Coronary artery (tissue), 2 donors: ENCODE results near the gene KCNJ8.
"Not testable (repeated sequence)": the region's sequence is repeated elsewhere in the genome, so short reads cannot be mapped to it uniquely, and the experiment has no call there.

Source experiments
- DNase-seq: peaks from one replicate; pipeline ENCODE4 v3.0.0-alpha.2; 2017; ENCODE audit warnings: low spot score
- H3K27ac ChIP-seq, 2 donors: fragments of 200-600 bp; sonication (generic); one replicate each; pipeline ENCODE4 v1.5.1; 2016 to 2019
- H3K4me3 ChIP-seq: fragments of 200-600 bp; sonication (generic); 2 replicates; pipeline ENCODE4 v1.5.1; 2016; ENCODE audit warnings: mild to moderate bottlenecking, moderate library complexity
- CTCF ChIP-seq: fragments of 200-600 bp; sonication (generic); IDR thresholded peaks from one replicate; pipeline ENCODE4 v1.5.1; 2019; ENCODE audit warnings: antibody characterized with exemption

Gene KCNJ8

GRCh38 chr12:21814814-21815213, 40.3 kb upstream of the KCNJ8 start:
- DNase-seq = no peak
- Histone ChIP-seq H3K27ac (no peak overlapping the region), H3K4me3 (no peak overlapping the region)
- TF ChIP-seq CTCF = no peak

GRCh38 chr12:21814327-21814726, 39.8 kb upstream of the KCNJ8 start:
- Histone ChIP-seq H3K4me3 (no peak overlapping the region), H3K27ac (no peak overlapping the region)
- no peak for TF ChIP-seq CTCF
- DNase-seq = no peak

GRCh38 chr12:21813751-21814150, 39.2 kb upstream of the KCNJ8 start:
- H3K4me3 ChIP-seq = no peak overlapping the region
- no peak overlapping the region for H3K27ac ChIP-seq
- DNase-seq = no peak
- no peak for TF ChIP-seq CTCF

- H3K27ac ChIP-seq = no peak overlapping the region
- TF ChIP-seq CTCF = no peak
- DNase-seq = no peak
- H3K4me3 ChIP-seq = no peak overlapping the region
These were observed 38.6 kb upstream of the KCNJ8 start for GRCh38 chr12:21813125-21813524.

- not testable (repeated sequence) for H3K27ac ChIP-seq, DNase-seq, H3K4me3 ChIP-seq
These were observed 37.8 kb upstream of the KCNJ8 start for GRCh38 chr12:21812340-21812739.

GRCh38 chr12:21809100-21809499, 34.6 kb upstream of the KCNJ8 start:
- no peak overlapping the region for H3K27ac ChIP-seq
- TF ChIP-seq CTCF = no peak
- no peak for DNase-seq
- no peak overlapping the region for H3K4me3 ChIP-seq

GRCh38 chr12:21806255-21806654, 31.7 kb upstream of the KCNJ8 start:
- TF ChIP-seq CTCF = no peak
- no peak for DNase-seq
- Histone ChIP-seq H3K27ac (no peak overlapping the region), H3K4me3 (no peak overlapping the region)
